ENCODE measurements around the gene GON4L.
"Not testable (repeated sequence)": the region's sequence is repeated elsewhere in the genome, so short reads cannot be mapped to it uniquely, and the experiment has no call there.

The GON4L gene, protein sequence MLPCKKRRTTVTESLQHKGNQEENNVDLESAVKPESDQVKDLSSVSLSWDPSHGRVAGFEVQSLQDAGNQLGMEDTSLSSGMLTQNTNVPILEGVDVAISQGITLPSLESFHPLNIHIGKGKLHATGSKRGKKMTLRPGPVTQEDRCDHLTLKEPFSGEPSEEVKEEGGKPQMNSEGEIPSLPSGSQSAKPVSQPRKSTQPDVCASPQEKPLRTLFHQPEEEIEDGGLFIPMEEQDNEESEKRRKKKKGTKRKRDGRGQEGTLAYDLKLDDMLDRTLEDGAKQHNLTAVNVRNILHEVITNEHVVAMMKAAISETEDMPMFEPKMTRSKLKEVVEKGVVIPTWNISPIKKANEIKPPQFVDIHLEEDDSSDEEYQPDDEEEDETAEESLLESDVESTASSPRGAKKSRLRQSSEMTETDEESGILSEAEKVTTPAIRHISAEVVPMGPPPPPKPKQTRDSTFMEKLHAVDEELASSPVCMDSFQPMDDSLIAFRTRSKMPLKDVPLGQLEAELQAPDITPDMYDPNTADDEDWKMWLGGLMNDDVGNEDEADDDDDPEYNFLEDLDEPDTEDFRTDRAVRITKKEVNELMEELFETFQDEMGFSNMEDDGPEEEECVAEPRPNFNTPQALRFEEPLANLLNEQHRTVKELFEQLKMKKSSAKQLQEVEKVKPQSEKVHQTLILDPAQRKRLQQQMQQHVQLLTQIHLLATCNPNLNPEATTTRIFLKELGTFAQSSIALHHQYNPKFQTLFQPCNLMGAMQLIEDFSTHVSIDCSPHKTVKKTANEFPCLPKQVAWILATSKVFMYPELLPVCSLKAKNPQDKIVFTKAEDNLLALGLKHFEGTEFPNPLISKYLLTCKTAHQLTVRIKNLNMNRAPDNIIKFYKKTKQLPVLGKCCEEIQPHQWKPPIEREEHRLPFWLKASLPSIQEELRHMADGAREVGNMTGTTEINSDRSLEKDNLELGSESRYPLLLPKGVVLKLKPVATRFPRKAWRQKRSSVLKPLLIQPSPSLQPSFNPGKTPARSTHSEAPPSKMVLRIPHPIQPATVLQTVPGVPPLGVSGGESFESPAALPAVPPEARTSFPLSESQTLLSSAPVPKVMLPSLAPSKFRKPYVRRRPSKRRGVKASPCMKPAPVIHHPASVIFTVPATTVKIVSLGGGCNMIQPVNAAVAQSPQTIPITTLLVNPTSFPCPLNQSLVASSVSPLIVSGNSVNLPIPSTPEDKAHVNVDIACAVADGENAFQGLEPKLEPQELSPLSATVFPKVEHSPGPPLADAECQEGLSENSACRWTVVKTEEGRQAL (N-terminal part only)

DNA sequence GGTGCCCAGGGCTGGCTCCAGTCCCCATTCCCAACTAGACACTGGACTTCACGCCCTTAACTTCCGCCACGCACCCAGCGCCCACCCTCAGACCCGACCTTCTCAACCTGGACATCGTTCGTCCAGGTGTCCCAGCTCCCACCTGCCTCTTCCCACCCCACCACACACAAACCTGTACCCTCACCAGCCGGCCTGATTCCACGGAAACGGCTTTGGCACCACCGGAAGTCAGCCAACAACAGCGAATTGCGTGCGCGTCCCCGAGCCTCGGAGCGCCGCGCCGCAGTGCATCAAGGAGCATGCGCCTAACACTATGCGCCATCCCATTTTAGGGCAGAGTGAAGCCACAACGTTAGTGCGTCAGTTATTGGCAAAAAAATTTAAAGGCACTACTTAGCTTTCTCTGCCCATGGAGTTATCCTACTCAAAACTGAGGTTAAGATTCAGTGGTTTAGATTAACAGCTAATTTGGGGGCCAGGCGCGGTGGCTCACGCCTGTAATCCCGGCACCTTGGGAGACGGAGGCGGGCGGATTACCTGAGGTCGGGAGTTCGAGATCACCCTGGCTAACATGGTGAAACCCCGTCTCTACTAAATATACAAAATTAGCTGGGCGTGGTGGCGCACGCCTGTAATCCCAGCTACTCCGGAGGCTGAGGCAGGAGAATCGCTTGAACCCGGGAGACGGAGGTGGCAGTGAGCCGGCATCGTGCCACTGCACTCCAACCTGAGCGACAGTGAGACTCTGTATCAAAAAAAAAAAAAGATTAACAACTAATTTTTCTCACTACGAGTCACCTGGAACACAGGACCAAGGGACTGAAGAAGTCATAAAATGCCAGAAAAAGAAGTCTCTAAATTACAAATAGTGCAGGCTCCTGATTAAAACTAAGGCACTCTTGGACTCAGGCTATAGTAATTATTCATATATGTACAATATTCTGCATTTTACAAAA, at the start of gene GON4L:
GON4L (minus strand) TSS at position 240 of the 956 bp plus-strand sequence. CDS start 3,434 bp downstream, outside the sequence.
- DNase-seq: peak; percentile 94

DNA sequence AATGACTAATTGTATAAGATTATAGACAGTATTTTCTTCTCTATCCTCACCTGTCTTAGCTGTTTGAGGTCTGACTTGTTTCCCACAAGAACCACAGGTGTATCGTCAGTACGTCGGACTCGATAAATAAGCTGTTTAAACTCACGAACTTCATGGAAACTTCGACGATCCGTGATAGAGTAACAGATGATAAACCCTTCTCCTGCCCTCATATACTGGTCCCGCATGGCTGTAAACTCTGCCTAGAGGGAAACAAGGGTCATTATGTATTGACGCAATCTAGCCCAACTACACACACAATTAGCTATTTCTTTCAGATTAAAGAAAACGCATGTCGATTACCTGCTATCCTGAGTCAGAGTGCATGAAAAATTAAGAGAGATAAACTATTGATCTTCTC, 47.2 kb upstream of the GON4L start:
- no peak for DNase-seq

DNA sequence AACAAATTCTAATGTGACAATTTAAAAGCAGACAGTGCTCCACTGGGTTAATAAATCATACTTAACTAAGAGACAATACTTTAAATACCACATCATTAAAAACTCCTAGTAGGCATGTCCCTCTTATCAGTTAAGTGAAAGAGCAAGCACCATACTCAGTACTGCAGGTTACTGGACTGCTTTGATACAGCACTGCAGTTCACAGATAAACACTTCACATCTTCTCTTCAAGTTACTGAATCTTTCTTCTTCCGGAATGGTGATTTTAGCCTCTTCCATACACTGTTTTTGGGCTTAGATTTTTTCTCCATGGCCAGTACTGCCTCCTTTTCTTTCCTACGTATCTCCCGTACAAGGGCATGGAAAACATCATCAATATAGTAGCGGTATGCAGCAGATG, 43.1 kb upstream of the GON4L start:
- no peak for DNase-seq

DNA sequence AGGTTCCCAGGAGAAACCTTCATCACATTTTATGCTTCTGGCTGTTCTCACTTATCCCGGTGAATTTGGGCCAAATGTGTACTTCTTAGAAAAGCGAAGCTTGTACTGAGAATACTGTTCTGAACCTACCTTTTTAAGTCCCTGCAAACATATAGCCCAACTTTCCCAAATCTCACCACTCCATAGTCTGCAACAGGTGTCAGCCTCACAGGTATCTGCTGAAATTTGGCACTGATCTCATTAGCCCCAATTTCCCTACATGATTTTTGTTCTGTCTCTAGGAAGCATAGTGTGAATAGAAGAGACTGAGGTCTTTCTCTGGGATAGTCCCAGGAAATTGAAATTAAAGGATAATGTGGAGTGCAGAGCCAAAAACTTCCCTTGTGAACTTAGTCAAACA, 42.7 kb upstream of the GON4L start:
- no peak for DNase-seq

DNA sequence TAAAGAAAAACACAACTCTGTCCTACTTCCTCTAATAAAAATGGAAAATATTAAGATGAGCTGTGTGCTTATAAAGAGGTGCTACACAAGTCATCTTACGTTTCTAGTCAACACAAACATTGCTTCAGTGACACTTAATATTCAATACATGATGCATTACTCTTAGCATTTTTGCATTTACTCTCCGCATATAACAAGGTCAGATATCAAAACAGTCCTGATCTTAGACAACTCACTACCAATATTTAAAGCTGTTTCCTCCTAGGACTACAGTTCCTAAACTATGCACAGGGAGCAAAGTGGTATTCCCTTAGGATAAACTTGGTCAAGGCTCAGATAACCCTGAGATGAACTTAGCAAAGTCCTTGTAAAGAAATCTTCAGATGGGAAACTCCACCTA, 41.9 kb upstream of the GON4L start:
- DNase-seq: no peak

DNA sequence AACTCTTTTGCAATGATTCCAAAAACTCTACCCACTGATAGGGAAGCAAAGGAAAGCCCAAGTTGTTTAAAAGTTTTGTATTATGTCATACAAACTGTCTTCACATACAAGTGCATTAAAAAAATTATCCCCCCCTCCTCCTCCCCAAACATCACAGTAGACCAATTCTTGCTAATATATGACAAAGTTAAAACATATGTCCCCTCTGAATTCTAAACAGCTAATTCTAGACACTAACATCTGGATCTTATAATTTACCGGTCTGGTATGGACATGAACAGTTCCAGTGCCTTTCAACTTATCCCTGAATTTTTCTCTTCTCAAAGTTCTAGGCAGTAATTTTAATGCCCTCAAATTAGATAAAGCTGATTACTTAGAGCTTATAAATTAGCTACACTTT, 40.7 kb upstream of the GON4L start:
- DNase-seq: no peak

DNA sequence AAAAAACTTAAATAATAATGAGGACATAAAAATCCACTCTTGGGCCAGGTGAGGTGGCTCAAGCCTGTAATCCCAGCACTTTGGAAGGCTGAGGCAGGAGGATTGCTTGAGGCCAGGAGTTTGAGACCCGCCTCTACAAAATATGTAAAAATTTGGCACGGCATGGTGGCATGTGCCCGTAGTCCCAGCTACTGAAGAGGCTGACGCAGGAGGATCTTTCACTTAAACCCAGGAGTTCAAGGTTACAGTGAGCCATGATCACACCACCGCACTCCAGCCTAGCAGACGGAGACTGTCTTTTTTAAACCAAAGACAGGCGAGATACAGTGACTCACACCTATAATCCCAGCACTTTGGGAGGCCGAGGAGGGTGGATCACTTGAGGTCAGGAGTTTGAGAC, 39.5 kb upstream of the GON4L start:
- DNase-seq: not testable (repeated sequence)

DNA sequence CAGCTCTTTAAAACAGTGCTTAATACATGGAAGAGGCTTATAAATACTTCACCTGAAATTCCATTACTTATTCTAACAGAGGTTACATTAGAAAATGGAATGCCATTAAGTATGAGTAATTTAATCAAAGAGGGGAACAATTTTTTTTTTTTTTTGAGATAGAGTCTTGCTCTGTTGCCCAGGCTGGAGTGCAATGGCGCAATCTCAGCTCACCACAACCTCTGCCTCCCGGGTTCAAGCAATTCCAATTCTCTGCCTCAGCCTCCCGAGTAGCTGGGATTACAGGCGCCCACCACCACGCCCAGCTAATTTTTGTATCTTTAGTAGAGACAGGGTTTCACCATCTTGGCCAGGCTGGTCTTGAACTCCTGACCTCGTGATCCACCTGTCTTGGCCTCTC, 38.6 kb upstream of the GON4L start:
- DNase-seq: not testable (repeated sequence)

DNA sequence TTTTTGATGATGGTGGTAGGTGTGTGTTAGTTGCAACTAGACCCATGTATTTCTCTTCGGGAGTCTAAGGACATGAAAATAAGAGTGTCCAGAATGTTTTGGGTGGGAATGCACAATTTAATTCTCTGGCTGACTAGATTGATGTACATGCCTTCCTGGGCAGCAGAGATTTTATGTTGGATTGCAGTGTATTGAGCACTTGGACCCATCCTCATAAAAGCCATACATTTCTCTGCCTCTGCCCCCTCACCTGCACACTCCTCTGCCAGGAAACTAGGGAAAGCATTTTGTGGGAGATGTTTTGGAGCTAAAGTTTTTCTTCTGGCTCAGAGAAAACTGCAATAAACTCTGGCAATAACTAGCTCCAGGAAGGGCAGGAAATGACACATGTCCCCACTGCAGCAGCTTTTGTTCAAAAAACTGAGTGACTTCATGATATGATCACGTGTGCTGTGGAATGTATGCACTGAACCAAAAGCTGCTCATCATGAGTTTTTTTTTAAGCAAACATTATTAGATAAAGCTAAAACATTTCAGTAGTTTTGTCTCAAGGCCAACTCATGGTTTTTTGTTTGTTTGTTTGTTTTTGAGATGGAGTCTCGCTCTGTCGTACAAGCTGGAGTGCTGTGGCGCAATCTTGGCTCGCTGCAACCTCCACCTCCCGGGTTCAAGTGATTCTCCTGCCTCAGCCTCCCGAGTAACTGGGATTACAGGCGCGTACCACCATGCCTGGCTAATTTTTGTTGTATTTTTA, 36.6 kb upstream of the GON4L start:
- DNase-seq: peak; percentile 46

DNA sequence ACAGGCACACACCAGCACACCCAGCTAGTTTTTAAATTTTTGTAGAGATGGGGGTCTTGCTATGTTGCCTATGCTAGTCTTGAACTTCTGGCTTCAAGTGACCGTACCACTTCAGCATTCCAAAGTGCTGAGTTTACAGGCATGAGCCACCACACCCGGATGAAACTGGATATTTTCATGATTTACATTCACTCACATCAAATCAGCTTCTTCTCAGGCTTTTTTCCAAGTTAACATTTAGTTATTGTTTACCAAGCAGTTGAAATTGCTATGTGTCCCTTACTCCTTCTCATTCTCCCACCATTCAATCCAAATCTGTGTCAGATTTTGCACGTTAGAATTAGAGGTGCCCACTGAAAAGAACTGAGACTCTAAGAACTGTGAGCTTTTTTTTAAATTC, 35.8 kb upstream of the GON4L start:
- DNase-seq: no peak

DNA sequence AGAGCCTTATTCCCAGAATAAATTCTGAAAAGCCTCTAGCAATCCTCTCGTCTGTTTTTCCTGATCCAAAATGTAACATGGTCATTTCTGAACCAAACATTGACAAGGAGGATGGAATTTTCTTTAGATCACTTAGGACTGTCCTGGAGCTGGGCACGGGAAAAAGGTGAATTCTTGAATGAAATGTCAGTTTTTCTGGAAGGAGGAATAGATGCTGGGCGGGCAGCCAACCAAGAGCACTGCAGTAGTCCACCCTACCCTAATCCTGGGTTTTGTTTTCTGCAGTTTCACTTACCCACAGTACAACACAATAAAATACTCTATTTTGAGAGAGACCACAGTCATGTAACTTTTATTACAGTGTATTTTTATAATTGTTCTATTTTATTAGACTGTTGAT, 33.2 kb upstream of the GON4L start:
- DNase-seq: no peak

DNA sequence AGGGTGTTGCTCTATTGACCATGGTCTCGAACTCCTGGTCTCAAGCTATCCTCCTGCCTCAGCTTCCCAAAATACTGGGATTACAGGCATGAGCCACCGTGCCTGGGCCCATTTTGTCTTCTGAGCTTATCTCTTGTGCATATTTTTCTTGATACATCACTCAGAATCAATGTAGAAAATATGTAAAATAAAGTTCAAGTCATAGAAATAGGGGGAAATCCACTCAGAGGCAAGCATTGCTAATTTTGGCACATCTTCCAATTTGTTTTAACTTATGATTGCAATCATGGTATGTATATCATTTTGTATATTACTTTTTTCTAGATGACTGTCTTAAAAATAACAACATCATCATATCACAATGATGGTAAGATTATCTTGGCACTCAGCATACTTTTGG, 32.6 kb upstream of the GON4L start:
- no peak for DNase-seq

DNA sequence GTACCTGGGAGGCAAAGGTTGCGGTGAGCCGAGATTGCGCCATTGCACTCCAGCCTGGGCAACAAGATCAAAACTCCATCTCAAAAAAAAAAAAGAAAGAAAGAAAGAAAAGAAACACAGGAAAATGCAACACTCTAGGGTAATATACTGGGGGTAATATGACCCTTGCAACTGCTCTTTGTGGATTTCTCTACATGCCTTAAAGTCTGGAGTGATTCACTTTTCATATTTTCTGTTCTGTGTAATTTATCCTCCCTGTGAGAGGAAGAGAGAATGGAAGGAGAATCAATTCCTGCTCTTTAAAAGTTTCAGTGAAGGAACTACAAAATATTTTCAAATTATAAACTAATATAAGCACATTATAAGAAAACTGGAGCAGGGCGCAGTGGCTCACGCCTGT, 31.5 kb upstream of the GON4L start:
- DNase-seq: no peak

DNA sequence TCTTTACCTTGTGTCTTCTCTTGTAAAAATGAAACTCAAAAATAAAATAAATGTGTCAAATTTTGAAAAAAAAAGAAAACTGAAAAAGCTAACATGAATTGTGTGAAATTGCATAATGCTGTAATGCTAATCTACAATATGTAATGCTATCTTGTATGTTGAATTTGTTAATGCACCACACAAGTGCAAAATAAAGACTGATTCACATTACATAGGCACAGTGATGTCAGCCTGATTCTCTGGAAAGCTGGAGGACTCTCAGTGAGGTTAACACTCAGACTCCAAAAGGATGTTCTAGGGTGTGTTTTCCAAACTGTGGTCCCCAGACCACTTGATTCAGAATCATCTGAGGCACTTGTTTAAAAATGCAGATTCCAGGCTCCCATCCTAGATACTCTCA, 28.0 kb upstream of the GON4L start:
- DNase-seq: no peak

DNA sequence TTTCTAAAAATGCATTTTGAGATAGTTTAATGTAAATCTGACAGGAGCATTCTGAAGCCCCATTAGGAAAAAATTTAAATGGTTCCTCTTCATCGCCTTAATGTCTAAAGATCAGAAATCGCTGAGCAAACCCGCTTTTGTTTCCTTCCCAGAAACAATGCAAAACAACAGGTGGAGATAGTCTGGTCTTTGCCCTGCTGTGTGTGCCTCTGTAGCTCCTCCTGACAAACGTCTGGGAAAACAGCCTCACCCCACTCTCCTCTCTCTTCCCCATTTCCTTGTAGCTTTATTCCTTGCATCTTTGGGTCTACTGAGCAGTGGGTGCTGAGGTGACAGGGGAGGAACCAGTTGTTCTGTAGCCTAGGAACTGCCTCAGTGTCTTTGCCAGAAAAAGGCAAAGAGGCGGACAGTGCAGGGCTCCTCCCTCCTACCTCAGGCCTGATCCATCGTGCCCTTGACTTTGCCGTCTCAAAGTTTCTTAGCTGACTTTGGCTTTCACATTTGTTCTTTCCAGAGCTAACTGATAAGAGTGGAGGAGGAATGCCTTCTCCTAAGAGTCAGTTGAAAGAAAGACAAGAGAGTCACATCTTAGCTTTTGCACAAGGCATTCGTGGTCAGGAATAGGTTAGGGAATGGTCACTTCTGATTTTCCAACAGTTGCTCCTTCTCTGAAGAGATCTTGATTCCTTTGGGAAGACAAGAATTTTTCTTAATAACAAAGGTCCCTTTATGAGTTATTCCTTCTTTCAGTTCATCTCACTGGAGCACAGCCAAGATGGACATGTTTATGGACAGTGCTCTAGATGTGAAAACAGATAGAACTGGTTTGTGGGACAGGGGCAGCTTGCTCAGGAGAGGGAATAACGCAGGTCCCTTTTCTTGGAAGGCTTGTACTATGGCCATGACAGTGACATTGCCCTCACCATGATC, 27.3 kb upstream of the GON4L start:
- DNase-seq: no peak

DNA sequence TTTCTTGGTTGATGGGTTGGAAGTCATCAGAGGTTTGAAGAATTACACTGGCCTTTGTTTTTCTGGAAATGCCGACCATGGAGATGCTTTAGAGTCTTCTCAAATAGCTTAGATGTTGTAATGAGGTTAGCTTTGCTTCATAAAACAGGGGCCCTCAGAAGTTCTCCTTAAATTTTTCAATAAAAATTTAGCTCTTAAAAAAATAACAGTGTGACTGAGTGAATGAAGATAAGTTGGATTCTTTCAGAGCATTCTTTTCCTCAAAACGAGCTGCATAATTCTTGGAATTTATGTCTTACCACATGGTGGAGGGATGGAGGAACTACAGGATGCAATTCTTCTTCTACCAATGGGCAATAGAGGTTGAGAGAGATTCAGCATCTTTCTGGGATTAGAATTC, 25.8 kb upstream of the GON4L start:
- DNase-seq: no peak

DNA sequence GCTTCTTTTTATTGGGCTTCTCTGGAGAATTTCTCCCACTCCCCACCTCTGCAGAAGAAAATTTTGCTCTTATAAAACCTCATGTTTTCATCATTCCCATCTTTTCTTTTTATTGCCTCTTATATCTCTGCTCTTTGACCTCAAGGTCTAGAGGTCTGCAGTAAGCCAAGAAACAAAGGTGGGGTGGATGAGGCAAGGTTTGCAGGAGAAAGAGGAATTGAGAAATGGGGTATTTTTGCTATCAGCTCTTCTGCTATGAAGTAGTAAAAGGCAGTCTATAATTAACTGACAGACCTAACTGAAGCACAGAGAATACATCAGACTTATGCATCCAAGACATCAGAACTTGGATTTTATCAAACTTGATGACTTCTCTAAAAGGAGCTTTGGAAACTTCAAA, 25.2 kb upstream of the GON4L start:
- DNase-seq: no peak

DNA sequence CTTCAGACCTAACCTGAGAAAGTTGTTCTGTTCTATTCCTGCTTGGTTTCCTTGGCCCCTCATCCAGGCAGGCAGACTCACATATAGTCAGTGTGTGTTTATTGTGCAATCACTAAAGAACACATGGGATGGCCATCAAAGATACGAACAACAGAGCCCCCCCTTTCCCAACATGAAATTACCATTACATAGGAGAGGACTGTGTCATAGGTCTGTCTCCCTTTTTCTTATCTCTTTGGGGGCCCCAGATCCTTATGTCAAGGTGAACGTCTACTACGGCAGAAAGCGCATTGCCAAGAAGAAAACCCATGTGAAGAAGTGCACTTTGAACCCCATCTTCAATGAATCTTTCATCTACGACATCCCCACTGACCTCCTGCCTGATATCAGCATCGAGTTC, 23.9 kb upstream of the GON4L start:
- DNase-seq: no peak

DNA sequence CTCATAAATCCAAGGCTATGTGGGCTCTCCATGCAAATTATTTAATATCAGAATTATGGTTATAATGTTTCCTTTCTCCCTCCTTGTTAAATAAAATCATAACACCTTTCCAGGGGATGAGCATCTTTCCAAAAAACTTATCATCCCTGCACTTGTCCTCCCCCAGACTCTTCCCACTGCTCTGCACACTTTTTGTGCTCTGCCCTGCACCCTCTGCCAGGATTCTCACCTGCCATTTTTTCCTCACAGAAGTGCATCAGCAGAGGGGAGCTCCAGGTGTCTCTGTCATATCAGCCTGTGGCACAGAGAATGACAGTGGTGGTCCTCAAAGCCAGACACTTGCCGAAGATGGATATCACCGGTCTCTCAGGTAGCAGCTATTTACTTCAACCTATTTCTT, 23.2 kb upstream of the GON4L start:
- no peak for DNase-seq

DNA sequence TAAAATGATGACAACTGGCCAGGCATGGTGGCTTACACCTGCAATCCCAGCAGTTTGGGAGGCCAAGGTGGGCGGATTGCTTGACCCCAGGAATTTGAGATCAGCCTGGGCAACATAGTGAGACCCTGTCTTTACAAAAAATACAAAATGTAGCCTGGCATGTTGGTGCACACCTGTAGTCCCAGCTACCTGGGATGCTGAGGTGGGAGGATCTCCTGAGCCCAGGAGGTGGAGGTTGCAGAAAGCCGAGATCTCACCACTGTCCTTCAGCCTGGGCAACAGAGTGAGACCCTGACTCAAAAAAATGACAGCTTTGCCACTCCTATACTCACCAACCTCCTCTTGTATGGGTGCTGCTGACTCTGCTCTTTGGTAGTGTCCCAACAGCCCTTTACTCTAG, 20.9 kb upstream of the GON4L start:
- no peak for DNase-seq

All from activated CD4-positive, alpha-beta T cell treated with anti-CD3 and anti-CD28 coated beads, Interleukin-2, amount 50 U/mL, for 16 hours (primary cell).